Fibroblast of villous mesenchyme (primary cell): ENCODE results near the gene USP9X. TPM values are rescaled to one million over a fixed set of nuclear protein-coding genes. Genes with fewer than 3 reads are reported as not detected.
"Not testable (repeated sequence)": the region's sequence is repeated elsewhere in the genome, so short reads cannot be mapped to it uniquely, and the experiment has no call there.

Source experiments
- DNase-seq: peaks from one replicate; pipeline ENCODE4 v3.0.0-alpha.2; 2010; ENCODE audit warnings: low read depth
- H3K4me3 ChIP-seq: 2 replicates; pipeline ENCODE4 v1.5.1; 2011; ENCODE audit warnings: low read depth, mild to moderate bottlenecking, low read length
- CTCF ChIP-seq: IDR thresholded peaks from 2 replicates; pipeline ENCODE4 v1.5.1; 2012; ENCODE audit warnings: low read depth, mild to moderate bottlenecking, low read length; ENCODE audit not compliant: insufficient read depth
- total RNA-seq: library from RNA; depleted of rRNA; stranded (reverse); fragments of >200 nt; gene quantifications from 2 replicates; pipeline ENCODE4 v1.2.3, GENCODE V29; 2012

The USP9X gene
- total RNA-seq, 1 donor, result 180 TPM

- no peak for TF ChIP-seq CTCF
- peak; percentile 60 for DNase-seq
- no peak overlapping the region for H3K4me3 ChIP-seq
Measured at GRCh38 chrX:41148553-41148952, 63.3 kb downstream of the USP9X start.

GRCh38 chrX:41150043-41150442, 64.8 kb downstream of the USP9X start:
- TF ChIP-seq CTCF, result no peak
- no peak for DNase-seq
- H3K4me3 ChIP-seq, result no peak overlapping the region

- not testable (repeated sequence) for H3K4me3 ChIP-seq, DNase-seq
Measured at GRCh38 chrX:41151726-41152125, 66.5 kb downstream of the USP9X start.

- no peak for DNase-seq
- no peak for TF ChIP-seq CTCF
- H3K4me3 ChIP-seq, result no peak overlapping the region
Measured at GRCh38 chrX:41152221-41152620, 67.0 kb downstream of the USP9X start.

- no peak for TF ChIP-seq CTCF
- H3K4me3 ChIP-seq, result no peak overlapping the region
- peak; percentile 61 for DNase-seq
Measured at GRCh38 chrX:41153448-41153847, 68.2 kb downstream of the USP9X start.

- DNase-seq, result no peak
- TF ChIP-seq CTCF, result no peak
- no peak overlapping the region for H3K4me3 ChIP-seq
Measured at GRCh38 chrX:41153957-41154356, 68.7 kb downstream of the USP9X start.

GRCh38 chrX:41164449-41164848, 79.2 kb downstream of the USP9X start:
- H3K4me3 ChIP-seq, result no peak overlapping the region
- no peak for DNase-seq
- TF ChIP-seq CTCF, result no peak

- DNase-seq, result no peak
- H3K4me3 ChIP-seq, result no peak overlapping the region
- no peak for TF ChIP-seq CTCF
Measured at GRCh38 chrX:41167888-41168287, 82.6 kb downstream of the USP9X start.
